ENCODE measurements around the gene CNOT6.
"Not testable (repeated sequence)": the region's sequence is repeated elsewhere in the genome, so short reads cannot be mapped to it uniquely, and the experiment has no call there.

CNOT6 gene

DNA sequence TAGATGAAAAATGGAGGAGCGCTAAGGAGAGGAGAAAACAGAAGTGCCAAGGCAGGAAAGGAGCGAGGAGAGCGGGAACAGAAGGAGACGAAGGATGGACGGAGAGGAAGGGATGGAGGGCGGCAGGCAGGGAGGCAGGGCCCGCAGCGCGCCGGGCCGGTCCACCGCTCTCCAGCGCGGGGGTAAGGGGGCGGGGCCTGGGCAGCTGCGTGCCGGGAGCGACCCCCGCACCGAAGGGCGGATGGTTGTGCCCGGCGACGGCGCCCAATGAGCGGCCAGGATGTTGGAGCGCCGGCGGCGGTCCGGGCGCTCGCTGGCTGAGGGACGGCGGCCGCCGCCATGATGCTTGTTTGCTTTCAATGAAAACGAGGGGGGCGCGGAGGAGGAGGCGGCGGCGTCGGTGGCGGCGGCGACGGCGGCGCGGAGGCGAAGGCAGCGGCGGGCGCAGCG is at the start of gene CNOT6:
Gene CNOT6, plus strand, starts transcription at position 320 of the 450 bp plus-strand sequence. CDS start 34,898 bp downstream, outside the sequence.
- DNase-seq: peak; percentile 94 to 99 (median 97)

DNA sequence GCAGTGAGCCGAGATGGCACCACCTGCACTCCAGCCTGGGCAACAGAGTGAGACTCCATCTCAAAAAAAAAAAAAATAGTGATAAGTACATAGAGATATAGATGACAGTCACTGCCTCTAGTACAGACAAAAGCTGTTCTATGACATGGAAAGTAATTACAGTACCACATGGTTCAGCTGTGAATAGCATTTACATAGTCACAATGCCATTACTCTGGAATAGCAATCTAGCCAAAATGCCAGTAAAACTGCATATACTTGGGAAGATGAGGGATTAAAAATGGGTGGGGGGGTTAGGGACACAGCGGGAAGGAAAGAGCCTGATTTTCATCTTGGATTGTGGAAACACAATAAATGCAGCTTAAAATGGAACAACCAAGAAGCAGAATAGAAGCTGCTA is 39.4 kb upstream of the CNOT6 start:
- DNase-seq: no peak

DNA sequence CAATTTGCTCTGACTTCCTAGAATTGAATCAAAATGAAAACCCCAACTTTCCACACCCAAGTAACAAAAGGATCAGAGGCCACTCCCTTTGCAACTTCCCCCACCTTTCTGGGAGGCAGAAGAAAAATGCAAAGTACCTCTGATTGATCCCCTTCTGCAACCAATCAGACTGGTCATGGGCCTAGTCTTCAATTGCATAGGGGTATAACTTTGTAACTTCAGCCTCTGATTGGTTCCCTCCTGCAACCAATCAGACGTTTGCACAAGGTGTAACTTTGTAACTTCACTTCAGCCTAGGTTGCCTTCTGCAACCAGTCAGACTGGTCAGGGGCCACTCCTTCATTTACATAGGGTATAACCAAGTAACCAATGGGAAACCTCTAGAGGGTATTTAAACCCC is 38.3 kb upstream of the CNOT6 start:
- no peak for DNase-seq

DNA sequence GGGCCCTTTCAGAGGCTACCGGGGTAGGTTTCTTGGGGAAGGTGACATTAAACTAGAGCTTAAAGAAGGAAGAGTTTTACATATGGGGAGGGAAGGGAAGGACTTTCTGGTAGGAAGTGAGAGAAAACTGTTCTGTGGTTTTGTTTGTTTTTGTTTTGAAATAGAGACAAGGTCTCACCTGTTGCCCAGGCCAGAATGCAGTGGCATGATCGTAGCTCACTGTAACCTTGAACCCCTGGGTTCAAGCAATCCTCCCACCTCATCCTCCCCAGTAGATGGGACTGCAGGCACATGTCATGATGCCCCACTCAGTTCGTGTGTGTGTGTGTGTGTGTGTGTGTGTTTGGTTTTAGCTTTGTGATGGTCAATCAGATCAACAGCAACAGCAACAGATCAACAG is 37.4 kb upstream of the CNOT6 start:
- DNase-seq: no peak

DNA sequence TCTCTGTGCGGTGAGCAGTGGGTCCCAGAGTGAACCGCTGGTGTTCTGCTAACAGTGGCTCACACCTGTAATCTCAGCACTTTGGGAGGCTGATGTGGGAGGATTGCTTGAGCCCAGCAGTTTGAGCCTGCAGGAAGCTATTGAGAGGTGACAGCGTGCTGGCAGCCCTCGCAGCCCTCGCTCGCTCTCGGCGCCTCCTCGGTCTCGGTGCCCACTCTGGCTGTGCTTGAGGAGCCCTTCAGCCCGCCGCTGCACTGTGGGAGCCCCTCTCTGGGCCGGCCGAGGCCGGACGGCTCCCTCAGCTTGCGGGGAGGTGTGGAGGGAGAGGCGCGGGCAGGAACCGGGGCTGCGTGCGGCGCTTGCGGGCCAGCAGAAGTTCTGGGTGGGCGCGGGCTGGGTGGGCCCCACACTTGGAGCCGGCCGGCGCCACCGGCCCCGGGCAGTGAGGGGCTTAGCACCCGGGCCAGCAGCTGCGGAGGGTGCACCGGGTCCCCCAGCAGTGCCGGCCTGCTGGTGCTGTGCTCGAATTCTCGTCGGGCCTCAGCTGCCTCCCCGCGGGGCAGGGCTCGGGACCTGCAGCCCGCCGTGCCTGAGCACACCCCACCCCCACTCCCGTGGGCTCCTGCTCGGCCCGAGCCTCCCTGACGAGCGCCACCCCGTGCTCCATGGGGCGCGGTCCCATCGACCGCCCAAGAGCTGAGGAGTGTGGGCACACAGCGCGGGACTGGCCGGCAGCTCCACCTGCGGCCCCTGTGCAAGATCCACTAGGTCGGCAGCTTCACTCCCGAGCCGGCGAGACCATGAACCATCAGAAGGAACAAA is 35.1 kb upstream of the CNOT6 start:
- not testable (repeated sequence) for DNase-seq

DNA sequence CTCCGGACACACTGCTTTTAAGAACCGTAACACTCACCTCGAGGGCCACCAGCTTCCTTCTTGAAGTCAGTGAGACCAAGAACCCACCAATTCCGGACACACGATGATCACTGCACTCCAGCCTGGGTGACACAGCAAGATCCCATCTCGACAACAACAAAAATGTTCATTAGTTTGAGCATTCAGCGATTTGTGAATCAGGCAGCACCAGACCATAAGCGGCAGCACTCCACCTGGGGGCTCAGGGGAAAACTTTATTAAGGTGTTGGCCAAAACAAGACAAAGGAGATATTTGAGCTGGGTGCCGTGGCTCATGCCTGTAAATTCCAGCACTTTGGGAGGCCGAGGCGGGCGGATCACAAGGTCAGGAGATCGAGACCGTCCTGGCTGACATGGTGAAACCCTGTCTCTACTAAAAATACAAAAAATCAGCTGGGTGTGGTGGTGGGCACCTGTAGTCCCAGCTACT is 34.5 kb upstream of the CNOT6 start:
- DNase-seq: not testable (repeated sequence)

DNA sequence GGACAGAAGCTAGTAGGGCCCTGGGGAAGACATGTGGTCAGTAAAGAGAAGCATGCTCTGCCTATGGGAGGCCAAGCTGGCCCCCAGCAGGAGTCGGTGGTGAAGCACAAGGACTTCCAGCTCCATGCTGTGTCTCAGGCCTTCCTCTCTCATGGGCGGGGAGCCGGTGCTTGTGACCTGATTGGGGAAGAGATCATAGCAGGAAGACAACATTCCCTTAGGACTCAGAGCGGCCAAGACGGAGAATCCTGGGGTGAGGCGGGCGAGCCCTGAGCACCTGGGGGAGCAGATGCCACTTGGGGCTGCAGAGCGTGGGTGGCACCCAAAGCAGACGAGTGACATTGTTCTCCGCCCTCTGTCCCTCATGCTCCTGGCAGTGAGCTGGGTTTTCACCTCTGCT is 33.3 kb upstream of the CNOT6 start:
- no peak for DNase-seq

DNA sequence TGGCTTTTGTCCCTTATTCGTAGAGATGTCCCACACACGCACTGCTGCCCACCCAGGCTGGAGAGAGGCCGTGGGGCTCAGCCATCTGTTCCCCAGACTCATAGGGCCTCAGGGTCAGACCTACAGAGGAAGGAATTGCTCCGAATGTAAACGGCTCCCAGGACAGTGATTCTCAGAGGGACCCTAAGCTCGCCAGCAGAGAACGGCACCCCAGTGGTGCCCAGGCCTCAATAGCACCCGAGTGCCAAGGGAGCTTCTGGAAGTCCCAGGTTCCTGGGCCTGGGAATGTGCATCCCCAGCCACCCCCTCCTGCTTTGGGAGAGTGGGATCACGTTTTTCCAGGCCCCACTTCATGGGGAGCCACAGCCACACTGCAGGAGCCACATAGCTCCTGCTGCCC is 32.9 kb upstream of the CNOT6 start:
- DNase-seq: no peak

DNA sequence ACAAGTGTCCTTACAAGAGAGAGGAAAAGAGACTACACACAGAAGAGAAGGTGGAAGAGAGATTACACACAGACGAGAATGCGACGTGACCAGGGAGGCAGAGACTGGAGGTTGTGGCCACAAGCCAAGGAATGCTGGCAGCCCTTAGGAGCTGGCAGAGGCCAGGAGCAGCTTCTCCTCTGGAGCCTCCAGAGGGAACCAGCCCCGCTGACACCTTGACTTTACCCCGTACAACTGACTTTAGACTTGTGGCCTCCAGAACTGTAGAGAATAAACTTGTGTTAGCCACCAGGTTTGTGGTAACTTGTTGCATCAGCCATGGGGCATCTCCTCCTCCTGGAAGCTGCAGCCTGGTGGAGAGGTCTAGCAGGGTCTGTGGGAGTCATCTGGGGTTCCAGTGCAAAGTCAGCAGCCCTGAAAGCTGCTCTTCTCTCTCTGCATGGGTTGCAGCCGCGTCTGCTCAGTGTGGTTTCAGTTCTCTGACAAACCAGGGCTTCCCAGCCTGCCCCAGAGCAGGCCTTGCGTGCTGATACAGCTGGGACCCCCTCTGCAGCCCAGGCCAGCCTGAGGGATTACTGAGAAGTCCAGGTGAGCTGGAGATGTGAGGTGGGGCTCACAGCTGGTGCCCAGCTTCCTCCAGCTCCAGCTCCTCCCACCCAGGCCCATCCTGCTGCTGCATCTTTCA is 30.8 kb upstream of the CNOT6 start:
- no peak for DNase-seq

DNA sequence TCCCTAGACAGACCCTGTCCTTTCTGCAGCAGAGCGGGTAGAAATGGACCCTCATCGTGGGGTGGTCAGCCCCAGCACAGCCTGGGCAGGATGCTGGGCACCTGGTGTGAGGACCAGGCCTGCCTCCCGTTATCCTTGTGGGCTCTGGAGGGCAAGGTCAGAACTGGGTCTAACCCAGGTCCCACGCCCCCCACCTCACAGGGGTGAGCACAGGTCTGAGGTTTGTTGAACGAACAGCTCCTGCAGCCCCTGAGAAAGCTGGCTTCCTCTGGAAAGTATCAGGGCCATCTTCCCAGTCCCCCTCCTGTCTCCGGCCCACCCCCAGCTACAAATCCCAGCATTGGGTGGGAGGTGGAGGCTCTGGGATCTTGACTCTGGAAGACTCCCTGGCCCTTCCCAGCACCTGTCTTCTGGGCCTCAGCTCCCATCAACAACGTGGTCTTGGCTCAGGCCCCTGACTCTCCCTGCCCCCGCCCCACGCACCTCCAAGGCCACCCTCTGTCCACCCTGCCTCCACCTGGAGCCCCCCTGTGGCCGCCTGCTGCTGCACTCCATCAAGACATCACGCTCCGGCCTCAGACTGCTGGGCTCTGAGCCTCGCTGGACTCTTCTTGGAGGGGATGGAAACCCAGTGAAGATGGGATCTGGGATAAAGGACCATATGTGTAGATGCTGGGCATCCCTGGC is 30.1 kb upstream of the CNOT6 start:
- no peak for DNase-seq

DNA sequence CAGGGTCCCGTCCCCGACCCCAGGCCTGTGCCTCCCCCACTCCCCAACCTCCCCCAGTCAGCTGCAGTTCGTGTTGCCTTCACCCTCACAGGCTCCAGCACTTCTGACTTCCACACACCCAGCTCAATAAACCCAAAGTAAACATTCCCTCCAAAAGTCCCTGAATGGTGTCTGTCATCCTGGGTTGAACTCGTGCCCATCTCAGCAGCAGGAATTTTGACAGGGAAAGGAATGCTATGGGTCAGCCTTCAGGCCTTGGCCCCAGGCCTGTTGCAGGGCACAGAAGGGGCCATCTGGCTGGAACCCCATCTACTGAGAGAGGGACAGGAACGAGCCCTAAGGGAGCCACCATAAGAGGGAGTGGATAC is 29.6 kb upstream of the CNOT6 start:
- no peak for DNase-seq

DNA sequence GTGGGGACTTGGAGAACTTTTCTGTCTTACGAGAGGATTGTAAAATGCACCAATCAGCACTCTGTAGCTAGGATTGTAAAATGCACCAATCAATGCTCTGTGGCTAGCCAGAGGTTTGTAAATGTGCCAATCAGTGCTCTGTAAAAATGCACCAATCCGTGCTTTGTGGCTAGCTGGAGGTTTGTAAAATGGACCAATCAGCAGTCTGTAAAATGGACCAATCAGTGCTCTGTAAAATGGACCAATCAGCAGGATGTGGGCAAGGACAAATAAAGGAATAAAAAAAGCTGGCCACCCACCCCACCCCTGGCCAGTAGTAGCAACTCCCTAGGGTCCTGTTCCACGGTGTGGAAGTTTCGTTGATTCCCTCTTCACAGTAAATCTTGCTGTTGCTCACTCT is 29.1 kb upstream of the CNOT6 start:
- not testable (repeated sequence) for DNase-seq

DNA sequence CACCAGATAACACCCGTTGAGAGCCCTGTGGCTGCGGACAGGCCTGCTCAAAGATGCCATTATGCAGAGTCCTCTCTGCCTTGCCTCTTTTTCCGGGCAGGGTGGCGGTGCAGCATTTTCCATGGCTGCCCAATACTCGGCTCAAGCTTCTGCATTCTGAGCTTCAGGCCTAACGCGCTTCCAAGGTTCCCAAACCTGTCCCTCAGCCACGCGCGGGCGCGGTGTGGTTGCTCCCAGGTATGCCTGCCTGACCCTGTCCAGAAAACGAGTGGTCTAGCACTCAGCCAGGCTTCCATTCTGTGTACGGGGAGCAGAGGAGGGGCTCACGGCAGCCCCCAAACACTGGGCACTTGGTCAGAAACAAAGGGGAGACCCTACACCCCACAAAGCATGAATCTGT is 27.9 kb upstream of the CNOT6 start:
- no peak for DNase-seq

DNA sequence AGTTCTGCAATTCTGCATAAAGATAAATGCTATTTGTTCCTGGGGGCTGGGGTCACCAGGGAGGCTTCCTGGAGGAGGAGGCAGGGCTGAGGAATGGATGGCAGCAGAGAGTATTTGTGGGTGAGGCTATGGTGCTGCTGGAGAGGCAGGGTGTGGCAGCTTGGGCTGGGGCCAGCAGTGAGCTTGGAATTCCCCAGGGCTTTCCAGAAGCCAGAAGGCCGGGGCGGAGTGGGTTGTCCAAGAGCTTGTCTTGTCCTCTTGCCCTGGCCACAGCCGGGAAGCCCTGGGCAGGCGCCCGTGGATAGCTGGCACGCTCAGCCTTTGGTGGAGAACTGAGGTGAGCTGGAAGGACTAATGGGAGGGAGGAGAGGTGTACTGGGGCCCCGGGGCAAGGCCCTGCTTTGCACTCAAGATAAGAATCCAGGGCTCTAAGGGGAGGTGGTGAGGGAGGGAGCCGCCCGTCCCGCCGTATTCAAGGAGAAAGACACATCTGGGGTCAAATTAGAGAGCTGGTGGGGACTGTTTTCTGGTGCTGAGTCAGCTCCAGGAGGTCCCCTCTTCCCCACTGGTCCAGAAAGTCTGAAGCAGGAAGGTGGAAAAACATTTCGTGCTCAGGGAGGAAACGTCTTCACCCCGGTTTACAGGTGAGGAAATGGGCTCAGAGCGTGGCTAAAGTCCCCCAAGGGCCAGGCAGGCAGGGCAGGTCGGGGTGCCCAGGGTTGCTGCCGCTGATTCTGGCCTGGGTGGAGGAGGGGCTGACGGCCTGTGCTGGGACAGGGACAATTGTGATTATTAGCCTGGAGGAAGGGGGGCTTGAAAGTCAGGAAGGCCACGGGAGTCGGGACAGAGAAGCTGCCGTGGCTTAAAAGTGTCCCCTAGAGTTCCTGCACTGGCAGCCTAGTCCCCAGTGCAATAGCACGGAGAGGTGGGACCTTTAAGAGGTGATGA is 26.9 kb upstream of the CNOT6 start:
- DNase-seq: peak; percentile 60 to 83 (median 73)

DNA sequence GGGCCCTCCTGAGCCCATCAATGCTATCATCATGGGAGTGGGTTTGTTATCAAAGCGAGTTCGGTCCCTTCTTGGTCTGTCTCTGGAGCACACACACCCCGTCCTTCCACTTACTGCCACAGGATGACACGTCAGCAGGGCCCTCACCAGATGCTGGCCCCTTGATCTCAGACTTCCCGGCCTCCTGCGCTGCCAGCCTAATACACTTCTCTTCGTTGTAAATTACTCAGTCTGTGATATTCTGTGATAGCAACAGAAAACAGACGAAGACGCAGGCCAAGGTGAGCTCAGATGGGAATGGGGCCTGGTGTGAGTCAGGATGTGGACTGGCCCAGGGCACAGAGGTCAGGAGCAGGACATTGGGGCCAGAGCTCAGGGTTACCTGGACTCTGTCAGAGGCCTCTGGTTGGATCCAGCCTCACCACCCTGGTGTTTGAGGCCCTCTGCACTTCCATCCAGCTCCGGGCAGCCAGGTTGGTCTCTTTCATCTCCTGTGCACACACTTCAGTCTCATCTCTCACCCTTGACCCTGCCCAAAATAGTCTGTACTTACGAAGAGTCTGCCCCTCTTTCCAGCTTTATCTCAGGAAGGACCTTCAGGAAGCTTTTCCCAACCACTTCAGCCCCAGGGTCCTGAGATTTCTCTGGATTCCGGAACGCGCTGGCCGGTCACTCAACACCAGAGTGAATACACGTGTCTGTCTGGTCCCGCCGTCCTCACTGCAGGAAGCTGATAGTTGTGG is 26.0 kb upstream of the CNOT6 start:
- DNase-seq: no peak

DNA sequence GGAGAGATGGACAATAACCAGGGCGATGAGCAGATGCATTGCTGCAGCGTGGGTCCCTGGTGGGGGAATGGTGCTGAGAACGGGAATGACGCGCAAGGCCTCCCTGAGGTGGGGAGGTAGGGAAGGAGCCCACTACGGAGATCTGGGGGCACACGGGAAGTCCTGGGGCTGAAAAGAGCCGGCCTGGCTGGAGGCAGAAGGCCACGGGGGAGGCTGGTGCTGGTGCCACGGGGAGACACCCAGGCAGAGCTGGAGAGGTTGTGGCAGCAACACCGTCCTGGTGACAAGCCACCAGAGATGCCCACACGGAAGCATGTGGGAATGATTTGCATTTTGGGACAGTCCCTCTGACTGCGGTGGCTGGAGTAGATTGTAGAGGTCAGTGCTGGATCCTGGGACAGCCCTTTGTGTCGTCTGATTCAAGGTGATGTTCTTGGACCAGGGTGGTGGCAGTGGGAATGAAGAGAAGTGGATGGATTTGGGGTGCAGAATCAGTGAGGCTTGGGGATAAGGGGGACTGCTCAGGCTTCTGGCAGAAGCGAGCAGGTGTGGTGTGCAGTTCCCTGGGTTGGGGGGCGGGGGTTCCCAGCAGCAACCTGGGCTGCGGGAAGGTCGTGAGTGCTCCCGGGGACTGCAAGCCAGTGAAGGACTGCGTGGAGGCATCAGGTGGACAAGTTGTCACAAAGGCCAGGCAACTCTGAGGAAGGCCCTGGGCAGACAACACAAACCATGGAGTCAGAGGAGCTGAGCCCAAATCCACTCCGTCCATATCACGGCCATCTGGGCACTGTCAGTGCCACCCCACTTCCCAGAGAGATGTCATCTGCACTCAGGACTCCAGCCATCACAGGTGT is 25.2 kb upstream of the CNOT6 start:
- no peak for DNase-seq

DNA sequence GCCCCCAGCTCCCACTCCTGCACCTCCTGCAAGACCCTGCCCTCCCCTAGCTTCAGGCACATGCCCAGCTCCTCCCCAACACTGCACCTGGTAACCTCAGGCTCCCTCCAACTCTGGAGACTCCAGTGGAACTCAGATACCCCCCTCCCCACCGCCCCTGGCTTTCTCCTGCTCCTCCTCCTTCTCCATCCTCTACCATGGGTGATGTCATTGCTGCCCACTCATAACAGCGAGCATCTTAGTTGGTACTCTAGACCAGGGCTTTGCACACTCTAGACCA is 24.7 kb upstream of the CNOT6 start:
- no peak for DNase-seq

DNA sequence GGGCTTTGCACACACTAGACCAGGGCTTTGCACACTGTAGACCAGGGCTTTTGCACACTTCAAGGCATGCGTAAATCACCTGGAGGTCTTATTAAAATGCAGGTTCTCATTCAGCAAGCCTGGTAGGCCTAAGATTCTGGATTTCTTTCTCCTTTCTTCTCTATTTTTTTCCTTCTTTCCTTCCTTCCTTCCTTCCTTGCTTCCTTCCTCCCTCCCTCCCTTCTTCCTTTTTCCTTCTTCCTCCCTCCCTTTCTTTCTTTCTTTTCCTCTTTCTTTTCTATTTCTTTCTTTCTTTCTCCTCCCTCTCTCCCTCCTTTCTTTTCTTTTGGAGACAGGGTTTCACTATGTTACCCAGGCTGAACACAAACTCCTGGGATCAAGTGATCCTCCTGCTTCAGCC is 24.3 kb upstream of the CNOT6 start:
- DNase-seq: no peak

DNA sequence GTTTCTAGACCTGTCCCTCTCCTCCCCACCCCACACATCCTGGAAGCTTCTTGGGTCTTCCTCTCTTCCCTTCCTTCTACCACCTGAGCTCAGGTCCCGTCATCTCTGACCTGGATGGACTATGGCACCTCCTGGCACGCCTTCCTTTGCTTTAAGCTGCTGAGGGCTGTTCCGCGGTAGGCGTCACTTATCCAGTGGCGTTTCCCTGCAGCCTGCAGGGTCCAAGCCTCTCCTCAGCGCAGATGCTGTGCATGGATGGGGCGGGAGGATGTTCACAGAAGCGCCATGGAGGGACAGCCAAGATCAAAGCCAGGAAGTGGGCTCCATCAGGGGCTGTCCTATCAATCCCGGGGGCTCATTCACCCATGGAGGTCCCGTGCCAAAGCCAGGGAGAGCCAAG is 23.8 kb upstream of the CNOT6 start:
- no peak for DNase-seq

DNA sequence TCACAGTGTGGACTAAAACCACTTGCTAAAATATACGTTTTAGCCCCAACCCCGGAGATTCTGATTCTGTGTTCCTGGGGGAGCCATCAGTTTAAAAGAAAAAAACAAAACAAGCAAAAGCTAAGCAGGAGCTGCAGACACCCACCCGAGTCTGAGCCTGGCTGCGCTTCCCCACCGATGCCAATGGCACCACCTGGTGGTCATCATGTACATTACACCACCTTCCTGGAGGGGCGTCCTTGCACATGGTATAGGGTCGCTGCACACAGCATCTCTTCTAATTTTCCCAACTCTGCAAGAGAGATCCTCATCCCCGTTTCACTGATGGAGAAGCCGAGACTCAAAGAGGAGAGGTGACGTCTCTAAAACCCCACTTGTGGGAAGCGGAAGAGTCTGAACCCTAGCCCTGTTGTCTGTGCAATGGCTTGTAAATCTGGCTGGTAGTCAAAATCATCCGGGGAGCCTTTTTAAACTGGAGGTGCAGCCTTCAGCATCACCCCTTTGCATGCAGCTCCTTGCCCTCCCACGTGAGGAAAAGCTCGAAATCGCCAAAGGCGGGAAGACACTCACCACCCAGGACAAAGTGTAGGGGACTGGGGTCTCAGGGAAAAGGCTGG is 23.1 kb upstream of the CNOT6 start:
- peak; percentile 61 to 78 (median 73) for DNase-seq

DNA sequence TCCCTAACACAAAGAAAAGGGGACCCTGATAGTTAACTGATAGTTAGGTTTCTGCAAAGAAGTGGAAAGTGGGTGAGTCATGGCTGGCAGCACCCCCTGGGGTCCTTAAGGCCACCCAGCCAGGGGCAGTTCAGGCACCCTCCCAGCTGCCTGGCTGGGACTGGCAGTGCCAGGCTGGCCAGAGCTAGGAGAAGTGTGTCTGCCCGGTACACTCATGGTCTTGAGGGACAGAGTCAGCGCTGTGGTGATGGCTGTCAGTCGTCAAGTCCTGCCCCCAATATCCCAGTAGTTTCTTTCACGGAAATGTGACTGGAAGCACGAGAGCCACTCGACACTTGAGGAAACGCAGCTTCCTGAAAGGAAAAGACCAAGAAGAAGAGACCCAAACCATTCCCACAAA is 22.3 kb upstream of the CNOT6 start:
- DNase-seq: no peak
